GM18858 (cell line): ENCODE measurements around the gene TUBB6.
A peak's percentile ranks its signal among the peaks of the same experiment; 100 is the strongest.

Source experiments
- ATAC-seq: cut with Tn5 transposase; IDR thresholded peaks from one replicate; pipeline ENCODE4 v1.9.1; 2021; ENCODE audit not compliant: unreplicated experiment

Gene TUBB6

DNA sequence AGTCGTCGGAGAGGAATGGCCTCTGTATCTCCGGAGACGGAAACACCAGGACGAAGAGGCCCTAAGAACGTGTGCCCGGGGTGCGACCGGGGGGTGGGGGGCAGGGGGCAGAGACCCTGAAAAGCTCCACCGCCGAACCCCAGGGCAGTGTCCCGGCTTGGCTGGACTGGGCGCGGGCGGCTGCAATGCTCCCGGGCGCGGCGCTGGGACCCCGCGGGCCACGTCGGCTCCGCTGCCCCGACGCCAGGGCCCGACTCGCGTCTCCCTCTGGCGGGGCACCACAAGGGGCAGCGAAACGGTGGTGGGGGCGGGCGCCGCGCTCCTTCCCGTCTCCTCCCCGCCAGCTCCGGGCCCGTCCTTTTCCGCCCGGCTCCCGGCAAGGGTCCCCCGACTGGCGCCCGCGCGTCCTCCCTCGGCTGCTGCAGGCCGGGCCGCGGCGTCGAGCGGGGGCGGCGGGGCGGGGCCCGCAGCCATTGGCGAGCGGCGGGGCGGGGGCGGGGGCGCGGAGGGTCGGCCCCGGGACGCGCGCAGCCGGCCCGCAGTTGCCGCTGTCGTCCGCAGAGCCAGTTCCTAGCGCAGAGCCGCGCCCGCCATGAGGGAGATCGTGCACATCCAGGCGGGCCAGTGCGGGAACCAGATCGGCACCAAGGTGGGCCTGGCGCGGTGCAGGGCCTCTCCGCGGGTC lies at the start of gene TUBB6:
Gene TUBB6, plus strand, starts transcription at position 541 of the 685 bp plus-strand sequence. Its CDS starts 52 bp downstream, at position 593.
- ATAC-seq, result peak; percentile 29

DNA sequence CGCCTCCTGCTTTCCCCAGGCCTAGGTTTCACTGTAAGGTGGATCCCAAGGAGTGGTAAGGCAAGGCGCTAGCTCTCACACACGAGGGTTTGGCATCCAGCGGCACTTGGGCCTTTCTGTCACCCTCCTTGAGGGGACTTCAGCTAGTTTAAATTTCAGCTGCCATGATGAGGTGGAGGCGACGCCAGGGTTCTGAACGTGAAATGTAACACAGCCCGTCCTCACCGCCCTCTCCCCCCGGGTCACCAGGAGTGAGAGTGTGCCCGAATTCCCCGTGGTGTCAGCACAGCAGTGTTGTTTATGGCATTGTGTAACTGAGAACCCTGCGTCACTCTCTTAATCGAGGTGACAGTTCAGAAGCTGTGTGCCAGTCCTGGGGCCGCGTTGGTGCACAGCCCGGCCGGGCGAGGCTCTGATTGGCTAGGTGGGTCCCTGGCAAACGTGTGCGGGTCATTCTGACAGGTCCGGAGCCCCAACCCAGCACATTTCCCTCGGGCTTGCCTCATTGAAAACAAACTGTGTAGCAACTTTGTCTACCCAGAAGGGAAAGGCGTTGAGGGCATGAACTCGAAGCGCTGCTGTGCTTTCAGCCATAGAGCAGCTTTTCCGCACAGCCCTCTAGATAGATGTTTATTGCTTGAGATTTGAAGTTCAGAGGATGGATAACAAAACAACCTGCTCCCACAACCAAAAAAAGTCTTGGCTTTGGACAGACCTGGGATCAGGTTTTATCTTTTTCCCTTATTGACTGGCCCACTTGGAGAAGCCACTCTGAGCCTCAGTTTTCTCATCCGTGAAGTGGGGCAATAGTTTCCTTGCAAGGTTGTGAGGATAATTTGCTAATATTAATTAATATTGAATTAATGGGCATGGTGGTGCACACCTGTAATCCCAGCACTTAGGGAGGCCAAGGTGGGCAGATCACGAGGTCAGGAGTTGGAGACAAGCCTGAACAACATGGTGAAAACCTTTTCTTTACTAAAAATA lies 49.0 kb upstream of the TUBB6 start:
- ATAC-seq, result no peak

DNA sequence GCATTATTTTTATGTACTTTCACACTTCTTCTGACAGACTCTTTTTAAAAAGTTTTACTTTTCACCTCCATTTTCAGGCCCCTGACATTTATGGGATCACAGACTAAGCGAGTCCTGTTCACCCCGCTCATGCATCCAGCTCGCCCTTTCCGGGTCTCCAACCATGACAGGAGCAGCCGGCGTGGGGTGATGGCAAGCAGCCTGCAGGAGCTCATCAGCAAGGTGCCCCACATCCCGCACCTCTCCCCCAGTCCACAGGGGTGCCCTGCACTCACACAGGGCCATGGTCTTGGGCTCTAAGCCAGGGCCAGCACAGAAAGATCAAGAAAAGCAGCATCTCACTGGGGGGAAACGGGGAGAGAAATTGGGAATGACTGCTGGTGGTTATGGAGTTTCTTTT lies 45.3 kb upstream of the TUBB6 start:
- no peak for ATAC-seq

DNA sequence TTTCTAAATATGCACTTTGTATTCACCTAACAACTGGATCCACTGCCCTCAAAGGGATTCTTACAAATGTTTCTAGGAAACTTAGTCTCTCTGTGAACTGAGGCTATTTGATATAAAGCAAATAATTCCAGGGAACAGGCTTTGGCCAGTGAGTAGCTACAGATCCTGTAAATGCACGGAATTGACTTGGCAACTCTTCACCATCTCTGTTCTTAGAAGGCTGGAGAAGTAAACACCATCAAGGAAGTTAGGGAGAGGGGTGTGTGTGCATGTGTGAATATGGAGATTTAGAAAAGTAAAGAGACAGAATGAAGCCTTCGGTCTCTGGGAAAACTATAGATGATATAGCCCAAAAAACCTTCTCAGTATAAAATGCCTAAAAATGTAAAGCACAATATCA lies 43.2 kb upstream of the TUBB6 start:
- no peak for ATAC-seq

DNA sequence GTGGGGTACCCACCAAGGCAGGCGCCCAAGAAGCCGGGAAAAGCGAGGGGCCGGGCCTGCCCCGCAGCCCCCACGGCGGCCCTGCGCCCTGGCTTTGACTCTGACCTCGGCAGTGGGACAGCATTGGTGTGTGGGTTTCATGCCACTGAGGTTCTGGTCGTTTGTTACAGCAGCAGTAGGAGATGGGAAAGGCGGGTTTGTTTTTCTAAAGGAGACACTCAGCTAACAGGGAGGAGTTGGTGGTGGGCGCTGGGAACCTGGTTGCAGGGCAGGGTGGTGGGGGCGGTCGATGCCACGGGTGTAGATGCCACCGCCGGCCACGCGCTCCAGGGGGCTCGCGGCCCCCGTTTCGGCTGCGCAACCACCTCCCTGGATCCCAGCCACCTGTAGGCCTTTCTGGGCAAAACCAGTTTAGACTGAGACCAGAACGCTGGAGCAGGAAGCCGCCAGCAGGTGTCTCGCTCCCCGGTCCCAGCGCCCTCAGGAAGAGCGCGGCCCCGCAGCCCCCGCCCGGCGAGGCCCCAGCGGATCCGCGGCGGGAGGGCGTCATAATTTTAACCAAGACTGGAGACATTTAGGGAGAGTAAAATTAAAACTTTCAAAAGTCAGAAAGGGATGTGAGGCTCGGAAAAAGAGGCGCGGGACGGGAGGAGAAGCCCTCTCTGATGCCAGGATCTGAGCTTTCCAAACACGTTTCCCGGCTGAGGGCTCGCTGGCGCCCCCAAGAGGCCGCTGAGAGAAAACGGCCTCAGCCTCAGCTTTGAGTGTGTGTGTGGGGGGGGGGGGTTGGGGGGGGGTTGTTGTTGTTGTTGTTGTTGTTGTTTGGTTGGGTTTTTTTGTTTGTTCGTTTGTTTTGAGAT lies 36.4 kb upstream of the TUBB6 start:
- ATAC-seq, result peak; percentile 60

DNA sequence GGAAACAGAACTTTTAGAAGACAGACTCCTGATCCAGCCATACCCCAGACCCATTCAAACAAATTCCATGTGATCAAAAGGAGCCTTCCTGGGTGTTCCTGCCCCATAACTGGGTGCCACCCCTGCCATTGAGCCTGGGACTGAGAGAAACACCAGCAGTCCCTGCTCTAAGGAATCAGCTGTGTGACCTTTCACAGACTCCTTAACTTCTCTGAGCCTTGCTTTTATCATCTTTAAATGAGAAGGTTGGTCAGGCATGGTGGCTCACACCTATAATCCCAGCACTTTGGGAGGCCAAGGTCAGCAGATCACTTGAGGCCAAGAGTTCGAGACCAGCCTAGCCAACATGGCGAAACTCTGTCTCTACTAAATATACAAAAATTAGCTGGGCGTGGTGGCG lies 33.2 kb upstream of the TUBB6 start:
- ATAC-seq, result no peak

DNA sequence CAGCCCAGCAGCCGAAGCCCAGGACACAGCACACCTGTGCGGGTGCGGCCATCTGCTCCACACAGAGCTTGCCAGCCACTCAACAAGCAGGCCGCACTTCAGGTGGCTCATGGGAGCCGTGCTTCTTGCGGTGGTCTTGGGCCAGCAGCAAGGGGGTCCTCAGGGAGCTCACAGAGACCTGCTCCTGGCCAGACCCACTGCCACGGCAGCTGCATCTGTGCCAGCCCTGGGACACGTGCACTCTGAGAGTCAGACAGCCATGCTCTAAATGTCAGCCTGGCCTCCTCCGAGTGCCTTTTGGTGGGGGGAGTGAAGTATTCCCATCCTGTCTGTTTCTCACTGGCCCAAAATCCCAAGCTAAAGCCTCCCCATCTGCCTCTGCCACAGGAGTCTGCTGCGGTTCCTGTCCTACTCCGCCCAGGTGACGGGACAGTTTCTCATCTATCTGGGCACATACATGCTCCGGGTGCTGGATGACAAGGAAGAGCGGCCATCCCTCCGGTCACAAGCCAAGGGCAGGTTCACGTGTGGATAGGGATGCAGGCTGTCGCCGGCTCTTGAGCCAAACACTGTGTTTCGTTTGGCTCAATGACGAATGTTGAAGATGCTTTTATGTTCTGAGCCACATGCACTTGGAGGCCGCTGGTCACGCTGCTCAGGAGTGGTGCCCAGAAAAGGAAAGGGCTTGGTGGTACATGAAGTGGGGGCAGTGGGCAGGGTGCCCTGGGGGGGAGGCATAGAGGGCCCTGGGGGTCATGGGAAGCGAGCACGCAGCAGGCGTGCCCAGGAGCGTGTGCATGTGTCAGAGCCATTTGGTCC lies 31.1 kb upstream of the TUBB6 start:
- no peak for ATAC-seq

DNA sequence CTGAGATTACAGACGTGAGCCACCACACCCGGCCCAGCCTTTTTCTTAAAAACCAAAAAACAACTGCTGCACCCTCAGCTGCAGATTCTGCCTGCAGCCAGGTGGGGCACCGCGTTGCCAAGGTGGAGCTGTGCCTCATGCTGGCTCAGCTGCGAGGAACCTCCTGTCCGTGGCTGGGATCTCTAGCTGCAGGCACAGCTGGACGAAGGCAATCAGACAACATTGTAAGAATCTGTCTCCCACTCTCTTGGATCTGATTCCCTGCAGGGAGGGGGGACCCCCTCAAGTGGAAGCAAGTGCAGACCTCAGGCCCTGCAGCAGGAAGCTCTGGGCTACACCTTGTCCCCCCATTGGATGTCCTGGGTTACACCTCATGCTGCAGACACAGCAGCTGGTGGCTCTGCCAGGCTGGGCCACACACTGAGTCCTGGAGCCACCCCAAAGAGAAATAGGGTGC lies 29.8 kb upstream of the TUBB6 start:
- no peak for ATAC-seq

DNA sequence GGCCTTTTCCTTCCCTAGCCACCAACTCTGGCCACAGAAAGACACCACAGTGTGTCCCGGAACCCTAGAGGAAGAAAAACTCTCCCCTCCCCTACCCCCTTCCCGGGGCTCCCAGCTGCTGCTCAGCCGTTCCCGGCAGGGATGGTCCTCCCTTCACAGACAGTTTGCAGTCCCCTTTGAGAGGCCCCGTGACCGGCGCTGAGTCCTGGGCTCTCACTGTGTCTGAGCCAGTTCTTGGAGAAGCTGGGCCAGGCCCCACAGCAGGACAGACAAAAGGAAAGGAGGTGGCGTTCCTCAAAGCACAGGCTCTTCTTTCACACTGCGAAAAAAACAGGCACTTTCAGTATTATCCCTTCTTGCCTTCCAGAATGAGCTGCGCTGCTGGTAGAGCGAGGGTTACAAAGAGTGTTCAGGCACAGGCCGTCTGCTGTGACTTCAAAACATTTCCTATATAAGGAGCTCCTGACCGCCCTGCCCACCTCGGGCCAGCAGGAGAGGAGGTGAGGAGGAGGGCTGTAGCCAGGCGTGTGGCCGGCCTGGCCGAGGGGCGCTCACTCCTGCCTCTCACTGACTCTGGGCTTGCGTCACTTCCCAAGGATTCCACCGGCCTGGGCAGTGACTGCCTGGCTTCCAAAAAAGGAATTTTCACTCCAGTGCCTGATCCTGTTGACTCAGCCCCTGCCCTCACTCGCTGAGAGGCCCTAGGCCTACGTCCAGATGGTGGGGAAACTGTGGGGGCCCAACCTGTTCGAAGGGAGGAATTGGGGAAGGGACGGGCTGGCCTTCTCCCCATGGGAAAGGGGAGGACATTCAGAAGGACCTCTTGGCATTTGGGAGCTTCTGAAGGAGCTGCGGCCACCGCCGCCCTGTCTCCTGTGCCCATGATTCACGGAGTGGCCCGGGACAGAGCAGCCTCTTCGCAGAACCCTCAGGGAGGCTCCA lies 29.0 kb upstream of the TUBB6 start:
- ATAC-seq, result no peak

DNA sequence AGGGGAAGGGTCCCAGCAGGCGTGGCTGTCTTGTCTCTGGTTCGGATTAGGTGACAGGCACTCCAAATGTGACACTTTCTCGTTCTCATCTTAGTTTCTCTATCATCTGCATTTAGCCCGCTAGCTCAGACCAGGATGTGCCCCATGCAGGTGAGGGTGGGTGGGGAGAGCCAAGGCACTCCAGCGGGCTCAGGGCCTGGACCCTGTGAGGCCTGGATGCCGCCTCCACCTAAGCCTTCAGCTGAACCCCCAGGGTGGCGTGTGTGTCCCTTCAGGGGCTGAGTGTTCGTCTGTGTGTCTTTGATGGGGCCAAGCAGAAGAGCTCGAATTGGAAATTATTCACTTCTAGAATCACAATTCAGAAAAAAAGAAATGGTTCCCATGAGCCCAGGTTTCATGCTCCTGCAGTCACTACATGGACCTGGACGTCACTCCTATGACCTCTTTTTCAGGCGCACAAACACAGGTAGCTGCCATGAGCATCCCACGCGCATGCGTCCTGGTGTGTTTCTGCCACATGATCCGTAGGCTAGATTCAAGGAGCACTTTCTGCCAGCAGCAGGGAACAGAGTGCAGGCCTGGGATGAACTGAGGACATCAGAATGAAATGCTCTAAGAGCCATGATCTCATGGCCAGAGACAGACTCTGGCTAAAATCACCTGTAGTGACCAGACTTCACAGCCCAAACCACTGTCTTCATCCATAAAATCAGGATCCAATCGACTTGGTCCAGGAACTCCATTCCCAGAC lies 28.1 kb upstream of the TUBB6 start:
- ATAC-seq, result no peak

DNA sequence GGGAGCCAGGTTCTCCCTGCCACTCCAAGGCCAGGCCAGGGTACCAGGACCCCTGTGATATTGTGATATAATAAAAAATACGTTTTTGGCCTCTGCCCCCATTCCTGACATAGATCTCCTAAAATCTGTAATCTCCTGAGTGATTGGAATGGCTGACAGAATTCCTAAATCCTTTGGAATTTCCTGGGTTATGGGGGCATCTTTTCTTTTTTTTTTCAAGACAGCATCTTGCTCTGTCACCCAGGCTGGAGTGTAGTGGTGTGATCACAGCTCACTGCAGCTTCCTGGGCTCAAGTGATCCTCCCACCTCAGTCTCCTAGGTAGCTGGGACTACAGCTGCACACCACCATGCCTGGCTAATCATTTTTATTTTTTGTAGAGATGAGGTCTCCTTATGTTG lies 26.2 kb upstream of the TUBB6 start:
- no peak for ATAC-seq

DNA sequence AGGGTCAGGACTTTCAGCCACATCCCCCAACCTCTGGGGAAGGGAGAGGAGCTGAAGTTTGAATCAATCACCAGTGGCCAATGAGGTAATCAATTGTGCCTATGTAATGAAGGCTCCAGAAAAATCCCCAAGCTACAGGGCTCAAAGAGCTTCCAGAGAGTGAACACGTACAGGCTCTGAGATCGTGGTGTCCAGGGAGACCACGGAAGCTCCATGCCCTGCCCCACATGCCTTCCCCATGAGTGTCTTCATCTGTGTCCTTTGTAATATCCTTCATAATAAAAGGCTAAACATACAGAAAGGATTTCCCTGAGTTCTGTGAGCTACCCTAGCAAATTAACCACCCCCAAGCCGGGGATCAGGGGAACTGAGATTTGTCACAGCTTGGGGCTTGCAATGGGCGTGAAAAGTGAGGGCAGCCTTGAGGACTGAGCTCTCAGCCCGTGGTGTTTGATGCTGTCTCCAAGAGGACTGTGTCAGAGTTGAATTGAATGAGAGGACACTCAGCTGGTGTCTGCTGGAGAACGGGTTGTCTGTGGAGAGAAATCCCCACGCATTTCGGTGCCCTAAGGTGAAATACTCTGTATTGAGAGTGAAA lies 25.5 kb upstream of the TUBB6 start:
- ATAC-seq, result no peak

DNA sequence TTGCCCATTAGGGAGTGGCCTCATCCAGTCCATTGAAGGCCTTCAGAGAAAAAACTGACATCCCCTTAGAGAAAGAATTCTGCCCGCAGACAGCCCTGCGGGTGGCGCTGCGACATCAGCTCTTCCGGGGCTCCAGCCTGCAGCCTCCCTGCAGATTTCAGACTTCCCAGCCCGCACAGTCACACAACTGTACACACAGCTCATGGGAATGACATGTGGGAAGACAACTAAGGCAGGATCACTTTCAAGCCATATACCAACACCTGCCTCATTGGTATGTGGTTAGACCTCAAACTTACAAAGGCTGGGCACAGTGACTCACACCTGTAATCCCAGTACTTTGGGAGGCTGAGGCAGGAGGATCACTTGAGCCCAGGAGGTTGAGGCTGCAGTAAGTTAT lies 24.8 kb upstream of the TUBB6 start:
- no peak for ATAC-seq

DNA sequence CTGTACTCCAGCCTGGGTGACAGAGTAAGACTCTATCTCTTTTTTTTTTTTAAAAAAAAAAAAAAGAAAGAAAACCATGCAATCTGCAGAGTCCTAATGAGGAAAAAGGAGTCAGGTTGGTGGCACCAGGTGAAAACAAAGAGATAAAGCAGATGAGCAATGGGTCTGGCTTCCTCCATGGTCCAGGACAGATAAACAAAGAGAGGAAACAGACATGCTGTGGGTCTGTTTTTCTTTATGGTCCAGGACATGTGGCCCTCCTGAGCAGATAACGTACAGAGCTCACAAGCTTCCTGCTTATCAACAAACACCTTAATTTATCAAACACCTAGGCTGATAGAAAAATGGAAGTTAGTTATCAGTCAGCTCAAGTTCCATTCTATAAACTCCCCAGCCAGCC lies 24.4 kb upstream of the TUBB6 start:
- ATAC-seq, result no peak

DNA sequence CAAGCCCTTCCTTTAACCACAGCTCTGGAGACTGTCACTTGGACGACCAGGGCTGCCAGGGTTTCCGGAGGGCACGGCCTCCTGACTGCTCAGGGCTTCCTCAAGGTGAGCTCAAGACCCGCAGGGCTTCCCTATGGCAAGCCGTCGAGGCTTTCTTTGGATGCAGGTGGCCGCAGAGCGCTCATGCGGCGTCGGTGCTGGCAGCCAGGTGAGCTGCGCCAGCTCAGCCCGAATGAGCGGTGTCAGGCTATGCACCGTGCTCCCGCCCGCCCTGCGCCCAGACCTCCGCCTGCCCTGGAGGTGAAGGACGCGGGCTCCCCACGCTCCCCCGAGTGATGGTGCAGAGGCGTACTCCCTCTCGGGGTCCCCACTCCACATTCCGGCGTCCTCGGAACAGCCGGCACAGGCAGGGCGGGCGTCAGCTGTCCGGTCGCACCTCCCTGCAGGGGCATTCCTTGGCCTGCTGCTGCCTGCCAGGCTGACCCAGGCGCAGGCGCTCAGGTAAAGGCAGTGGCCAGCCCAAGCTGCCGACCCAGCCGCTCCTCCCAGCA lies 20.8 kb upstream of the TUBB6 start:
- no peak for ATAC-seq

DNA sequence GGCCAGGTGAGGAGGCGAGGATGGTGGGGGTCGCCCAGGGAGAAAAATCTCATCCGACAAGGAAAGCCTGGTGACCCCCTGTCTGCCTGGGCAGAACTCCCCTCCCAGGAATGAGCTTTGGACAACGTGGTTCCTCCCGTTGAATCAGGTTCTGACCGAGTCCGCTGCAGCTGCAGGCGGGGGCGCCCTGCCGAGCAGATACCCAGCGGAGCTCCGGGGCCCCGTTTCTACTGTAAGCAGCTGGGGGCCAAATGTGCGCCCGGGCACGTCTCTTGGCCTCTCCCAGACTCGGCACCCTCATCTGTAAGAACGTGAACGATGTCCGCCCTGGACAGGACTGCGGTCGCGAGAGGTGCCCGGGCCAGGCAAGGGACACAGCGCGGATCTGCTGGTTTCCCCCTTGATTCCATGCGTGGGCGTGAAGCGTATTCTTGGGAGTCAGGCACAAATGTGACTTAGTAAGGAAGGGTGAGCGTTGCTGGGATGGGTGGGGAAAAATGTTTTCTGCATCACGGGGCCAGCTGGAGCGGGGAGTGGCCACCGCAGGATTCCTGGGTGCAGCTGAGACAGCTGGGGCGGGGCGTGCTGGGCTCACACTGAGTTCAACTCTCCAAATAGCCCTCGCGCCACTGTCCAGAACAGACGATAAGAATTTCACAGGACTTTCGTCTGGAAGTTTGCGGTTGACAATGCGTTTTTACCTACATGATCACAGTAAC lies 20.2 kb upstream of the TUBB6 start:
- no peak for ATAC-seq

DNA sequence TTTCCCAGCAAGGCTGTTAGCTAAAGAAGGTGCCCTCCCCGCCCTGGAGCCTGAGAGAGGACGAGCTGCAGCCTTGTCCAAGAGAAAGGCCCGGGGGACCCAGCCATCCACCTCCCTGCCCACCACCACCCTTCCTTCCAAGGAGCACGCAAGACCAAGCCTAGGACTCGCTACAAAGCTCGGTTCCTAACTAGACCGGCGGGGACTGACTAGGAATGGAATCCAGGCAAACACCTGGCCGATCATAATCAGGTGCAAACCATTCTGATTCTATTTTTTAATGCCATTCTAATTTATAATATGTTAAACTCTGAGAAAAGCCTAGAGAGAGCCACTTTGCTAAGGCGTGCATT lies 19.7 kb upstream of the TUBB6 start:
- no peak for ATAC-seq
